Progenitor cell of endocrine pancreas (in vitro differentiated cells): ENCODE results near the gene HIGD1A. TPM values are rescaled to one million over a fixed set of nuclear protein-coding genes. Genes with fewer than 3 reads are reported as not detected.

Experiments used
- DNase-seq: peaks from one replicate; pipeline ENCODE4 v3.0.0; 2021; ENCODE audit warnings: low spot score; ENCODE audit not compliant: unreplicated experiment
- H3K27ac Mint-ChIP-seq: 2 replicates; pipeline ENCODE4 v1.8.0; 2021; ENCODE audit warnings: mild to moderate bottlenecking, moderate library complexity, mixed read lengths
- H3K27me3 Mint-ChIP-seq: 2 replicates; pipeline ENCODE4 v1.8.0; 2021; ENCODE audit warnings: mixed read lengths
- H3K36me3 Mint-ChIP-seq: 2 replicates; pipeline ENCODE4 v1.8.0; 2022; ENCODE audit warnings: mixed read lengths; ENCODE audit not compliant: insufficient read depth
- H3K4me1 Mint-ChIP-seq: 2 replicates; pipeline ENCODE4 v1.8.0; 2021; ENCODE audit warnings: low read depth, mixed read lengths
- H3K4me3 Mint-ChIP-seq: 2 replicates; pipeline ENCODE4 v1.8.0; 2021; ENCODE audit warnings: low read depth, mild to moderate bottlenecking, moderate library complexity, mixed read lengths
- H3K9me3 Mint-ChIP-seq: 2 replicates; pipeline ENCODE4 v1.8.0; 2021; ENCODE audit warnings: low read depth, mixed read lengths
- total RNA-seq: library from RNA; stranded (reverse); gene quantifications from 2 replicates; pipeline ENCODE4 v1.2.1, GENCODE V29; 2021
- TF ChIP-seq, protein P1 (sequence below): fragments of 200-600 bp; sonication (generic); IDR thresholded peaks from one replicate; pipeline ENCODE4 v1.5.0; 2021; ENCODE audit warnings: antibody characterized with exemption, mild to moderate bottlenecking; ENCODE audit not compliant: unreplicated experiment

Gene HIGD1A
- total RNA-seq, 1 donor from 2014 or later = 92.3 TPM

DNA sequence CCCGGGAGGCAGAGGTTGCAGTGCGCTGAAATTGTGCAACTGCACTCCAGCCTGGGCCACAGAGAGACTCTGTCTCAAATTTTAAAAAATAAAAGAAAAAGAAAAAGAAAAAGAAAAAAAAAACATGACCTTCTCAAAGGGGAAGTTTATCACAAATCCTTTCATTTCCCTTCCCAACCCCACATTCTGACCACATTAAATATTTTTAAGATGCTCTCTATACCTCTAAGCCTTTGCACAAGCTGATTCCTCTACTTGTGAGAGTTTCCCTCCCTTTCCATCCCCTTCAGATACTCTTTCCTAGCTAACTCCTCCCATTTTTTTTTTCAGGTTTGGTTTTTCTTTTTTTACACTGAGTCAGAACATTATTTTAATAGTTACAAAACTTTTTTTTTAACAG is 4.0 kb downstream of the HIGD1A start:
- Mint-ChIP-seq H3K27ac (no peak overlapping the region), H3K27me3 (no peaks in the 10 kb centered on the region), H3K9me3 (no peaks in the 10 kb centered on the region), H3K4me1 (peaks cover 35% of the 10 kb centered on the region), H3K4me3 (no peak overlapping the region), H3K36me3 (peaks cover 6% of the 10 kb centered on the region)
- TF ChIP-seq, protein P1, sequence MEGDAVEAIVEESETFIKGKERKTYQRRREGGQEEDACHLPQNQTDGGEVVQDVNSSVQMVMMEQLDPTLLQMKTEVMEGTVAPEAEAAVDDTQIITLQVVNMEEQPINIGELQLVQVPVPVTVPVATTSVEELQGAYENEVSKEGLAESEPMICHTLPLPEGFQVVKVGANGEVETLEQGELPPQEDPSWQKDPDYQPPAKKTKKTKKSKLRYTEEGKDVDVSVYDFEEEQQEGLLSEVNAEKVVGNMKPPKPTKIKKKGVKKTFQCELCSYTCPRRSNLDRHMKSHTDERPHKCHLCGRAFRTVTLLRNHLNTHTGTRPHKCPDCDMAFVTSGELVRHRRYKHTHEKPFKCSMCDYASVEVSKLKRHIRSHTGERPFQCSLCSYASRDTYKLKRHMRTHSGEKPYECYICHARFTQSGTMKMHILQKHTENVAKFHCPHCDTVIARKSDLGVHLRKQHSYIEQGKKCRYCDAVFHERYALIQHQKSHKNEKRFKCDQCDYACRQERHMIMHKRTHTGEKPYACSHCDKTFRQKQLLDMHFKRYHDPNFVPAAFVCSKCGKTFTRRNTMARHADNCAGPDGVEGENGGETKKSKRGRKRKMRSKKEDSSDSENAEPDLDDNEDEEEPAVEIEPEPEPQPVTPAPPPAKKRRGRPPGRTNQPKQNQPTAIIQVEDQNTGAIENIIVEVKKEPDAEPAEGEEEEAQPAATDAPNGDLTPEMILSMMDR = no peak
- DNase-seq = no peak

DNA sequence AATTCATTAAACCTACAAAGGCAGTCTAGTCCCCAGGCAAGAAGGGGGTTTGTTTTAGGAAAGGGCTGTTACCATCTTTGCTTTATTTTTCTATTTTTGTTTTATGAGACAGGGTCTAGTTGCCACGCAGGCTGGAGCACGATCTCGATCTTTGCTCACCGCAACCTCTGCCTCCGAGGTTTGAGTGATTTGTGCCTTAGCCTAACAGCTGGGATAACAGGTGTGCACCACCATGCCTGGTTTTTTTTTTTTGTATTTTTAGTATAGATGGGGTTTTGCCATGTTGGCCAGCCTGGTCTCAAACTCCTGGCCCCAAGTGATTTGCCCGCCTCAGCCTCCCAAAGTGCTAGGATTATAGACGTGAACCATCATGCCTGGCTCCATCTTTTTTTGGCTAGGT is 4.9 kb downstream of the HIGD1A start:
- Mint-ChIP-seq H3K27ac (no peak overlapping the region), H3K9me3 (no peaks in the 10 kb centered on the region), H3K4me1 (peaks cover 29% of the 10 kb centered on the region), H3K4me3 (no peak overlapping the region), H3K36me3 (peaks cover 6% of the 10 kb centered on the region), H3K27me3 (no peaks in the 10 kb centered on the region)
- no peak for DNase-seq
- TF ChIP-seq, protein P1 = no peak

- TF ChIP-seq, protein P1 = no peak
- H3K4me3 Mint-ChIP-seq = no peak overlapping the region
- H3K27ac Mint-ChIP-seq = no peak overlapping the region
- peaks cover 14% of the 10 kb centered on the region for H3K36me3 Mint-ChIP-seq
- H3K4me1 Mint-ChIP-seq = peaks cover 19% of the 10 kb centered on the region
- H3K9me3 Mint-ChIP-seq = no peaks in the 10 kb centered on the region
- H3K27me3 Mint-ChIP-seq = no peaks in the 10 kb centered on the region
- no peak for DNase-seq
Measured at GRCh38 chr3:42796332-42796885, 7.9 kb downstream of the HIGD1A start.

- Mint-ChIP-seq H3K4me1 (peaks cover 12% of the 10 kb centered on the region), H3K9me3 (no peaks in the 10 kb centered on the region), H3K36me3 (peaks cover 13% of the 10 kb centered on the region), H3K27me3 (no peaks in the 10 kb centered on the region), H3K27ac (no peak overlapping the region), H3K4me3 (no peak overlapping the region)
- DNase-seq = no peak
- TF ChIP-seq, protein P1 = no peak
Measured at GRCh38 chr3:42795621-42796181, 8.6 kb downstream of the HIGD1A start.

- H3K4me1 Mint-ChIP-seq = peaks cover 1% of the 10 kb centered on the region
- no peaks in the 10 kb centered on the region for H3K27me3 Mint-ChIP-seq
- H3K36me3 Mint-ChIP-seq = peaks cover 15% of the 10 kb centered on the region
Measured at GRCh38 chr3:42790714-42791229, 13.5 kb downstream of the HIGD1A start.

More at GRCh38 chr3:42790714-42791229, 13.5 kb downstream of the HIGD1A start:
- DNase-seq = no peak
- Mint-ChIP-seq H3K9me3 (no peaks in the 10 kb centered on the region), H3K27ac (no peak overlapping the region), H3K4me3 (no peak overlapping the region)
- TF ChIP-seq, protein P1 = no peak
